ENCODE data around the gene KSR2.

- TF ChIP-seq CTCF (IDR thresholded peaks at IDR 0.05) (no peak), POLR2A (IDR thresholded peaks at IDR 0.05) (no peak)
Measured at GRCh38 chr12:117926391-117926899, 42.3 kb downstream of the KSR2 start.

All from testis (tissue), 2 donors.